Cardiac fibroblast (primary cell): Measurements from ENCODE around the gene COPS6.

Experiments used
- DNase-seq, 2 donors: peaks; one replicate each; pipeline versions ENCODE4 v3.0.0 to v3.0.0-alpha.2; 2010; ENCODE audit warnings: low read depth in 2 of 2
- H3K4me3 ChIP-seq, 2 donors: replicated peaks in 1 of 2; 1 replicate in 1 of 2; 2 replicates in 1 of 2; pipeline ENCODE4 v1.5.1; 2011; ENCODE audit warnings: low read depth in 2 of 2, low read length in 2 of 2, mild to moderate bottlenecking in 2 of 2, moderate library complexity in 1 of 2
- CTCF ChIP-seq: IDR thresholded peaks from one replicate; pipeline ENCODE4 v1.5.1; 2011; ENCODE audit warnings: low read depth, mild to moderate bottlenecking, low read length, inconsistent platforms

The COPS6 gene

GRCh38 chr7:100132126-100132525 is 43.4 kb downstream of the COPS6 start:
- TF ChIP-seq CTCF, result no peak
- no peak for DNase-seq
- H3K4me3 ChIP-seq, result no peak overlapping the region

GRCh38 chr7:100132697-100133151 is 44.0 kb downstream of the COPS6 start:
- DNase-seq, result peak; percentile 73 to 79
- no peak overlapping the region for H3K4me3 ChIP-seq
- TF ChIP-seq CTCF, result peak; percentile 96

- TF ChIP-seq CTCF, result no peak
- no peak overlapping the region for H3K4me3 ChIP-seq
- DNase-seq, result no peak
Measured at GRCh38 chr7:100137851-100138760, 49.3 kb downstream of the COPS6 start.

- no peak overlapping the region for H3K4me3 ChIP-seq
- DNase-seq, result no peak
- TF ChIP-seq CTCF, result no peak
Measured at GRCh38 chr7:100141555-100141949, 52.8 kb downstream of the COPS6 start.
